H1 (cell line): ENCODE results near the gene NDFIP2. TPM values are rescaled to one million over a fixed set of nuclear protein-coding genes. Genes with fewer than 3 reads are reported as not detected.

Experiments
- CTCF ChIA-PET: fragments of 300-600 bp; sonication (Branson Sonifier 250); formaldehyde crosslinking; loops from one replicate; lab custom pipeline; 2021; ENCODE audit not compliant: partially characterized antibody; lab: Charles Lee
- POLR2A ChIA-PET: fragments of 300-600 bp; sonication (Branson Sonifier 250); formaldehyde crosslinking; loops from one replicate; lab custom pipeline; 2021; ENCODE audit warnings: inconsistent platforms; ENCODE audit not compliant: partially characterized antibody; lab: Charles Lee
- DNase-seq, 2 experiments: peaks; one replicate each; pipeline versions ENCODE4 v3.0.0 to v3.0.0-alpha.2; 2010 to 2022; ENCODE audit warnings: low spot score in 2 of 2, low read depth in 1 of 2, mixed read lengths in 1 of 2
- FAIRE-seq: peaks from 2 replicates; lab custom pipeline; 2011; peaks lifted over from hg19 to GRCh38; lab: Jason Lieb, UNC
- H2AFZ ChIP-seq: 2 replicates; pipeline ENCODE4 v1.8.1; 2012; ENCODE audit warnings: low read length, inconsistent platforms
- H2AK5ac ChIP-seq: 2 replicates; pipeline ENCODE4 v1.6.1; 2013; ENCODE audit warnings: low read depth, low read length
- H2BK120ac ChIP-seq: replicated peaks from 2 replicates; pipeline ENCODE3; 2013; ENCODE audit warnings: low read depth, low read length, inconsistent platforms
- H2BK12ac ChIP-seq: 2 replicates; pipeline ENCODE4 v1.6.1; 2013; ENCODE audit warnings: low read depth, low read length
- H2BK15ac ChIP-seq: 2 replicates; pipeline ENCODE4 v1.6.1; 2013; ENCODE audit warnings: low read length
- H2BK20ac ChIP-seq: 2 replicates; pipeline ENCODE4 v1.6.1; 2013; ENCODE audit warnings: low read length
- H2BK5ac ChIP-seq: 2 replicates; pipeline ENCODE4 v1.6.1; 2013; ENCODE audit warnings: low read depth, low read length
- H3K14ac ChIP-seq: 2 replicates; pipeline ENCODE4 v1.6.1; 2013; ENCODE audit warnings: inconsistent platforms; ENCODE audit not compliant: insufficient read length
- H3K18ac ChIP-seq: 2 replicates; pipeline ENCODE4 v1.6.1; 2013; ENCODE audit warnings: low read length; ENCODE audit errors: extremely low read depth
- H3K23ac ChIP-seq: 2 replicates; pipeline ENCODE4 v1.6.1; 2013; ENCODE audit warnings: inconsistent platforms; ENCODE audit not compliant: insufficient read length
- H3K23me2 ChIP-seq: 2 replicates; pipeline ENCODE4 v1.6.1; 2013; ENCODE audit warnings: low read depth, low read length
- H3K27ac ChIP-seq: 2 replicates; pipeline ENCODE4 v1.6.1; 2011; ENCODE audit warnings: low read depth, low read length, inconsistent platforms
- H3K27me3 ChIP-seq, 4 experiments: replicated peaks in 1 of 4; 1 replicate in 1 of 4; 2 replicates in 3 of 4; pipeline versions ENCODE4 v1.6.1 to v1.8.1; 2011 to 2013; ENCODE audit warnings: low read length in 3 of 4, mild to moderate bottlenecking in 3 of 4, inconsistent platforms in 2 of 4, mixed read lengths in 2 of 4, moderate library complexity in 1 of 4; ENCODE audit not compliant: control insufficient read depth in 3 of 4, insufficient read depth in 3 of 4; ENCODE audit errors: extremely low read depth in 1 of 4
- H3K36me3 ChIP-seq, 4 experiments: 2 replicates each; pipeline versions ENCODE4 v1.6.1 to v1.8.1; 2011 to 2013; ENCODE audit warnings: mild to moderate bottlenecking in 4 of 4, low read length in 3 of 4, moderate library complexity in 2 of 4, control low read depth in 1 of 4, inconsistent platforms in 1 of 4; ENCODE audit not compliant: insufficient read depth in 4 of 4, control insufficient read depth in 2 of 4
- H3K4ac ChIP-seq: replicated peaks from 2 replicates; pipeline ENCODE3; 2013; ENCODE audit warnings: low read length, low read depth, mixed read lengths, inconsistent platforms; ENCODE audit not compliant: insufficient read length
- H3K4me1 ChIP-seq, 4 experiments: replicated peaks in 1 of 4; 1 replicate in 1 of 4; 2 replicates in 3 of 4; pipeline versions ENCODE4 v1.6.1 to v1.8.1; 2011 to 2013; ENCODE audit warnings: low read length in 3 of 4, inconsistent platforms in 2 of 4, mixed read lengths in 1 of 4; ENCODE audit not compliant: insufficient read depth in 4 of 4, control insufficient read depth in 3 of 4
- H3K4me2 ChIP-seq, 2 experiments: 2 replicates each; pipeline versions ENCODE4 v1.6.1 to v1.8.1; 2011 to 2013; ENCODE audit warnings: low read depth in 2 of 2, low read length in 2 of 2, control low read depth in 1 of 2, inconsistent platforms in 1 of 2, mild to moderate bottlenecking in 1 of 2; ENCODE audit not compliant: insufficient read depth in 1 of 2
- H3K4me3 ChIP-seq, 4 experiments: fragments of 200-600, 300-600 bp in 1 of 4; sonication (generic), shearing (Covaris generic), sonication (Bioruptor Twin) in 1 of 4; 2 replicates each; pipeline versions ENCODE4 v1.5.1 to v1.8.1; 2011 to 2016; ENCODE audit warnings: low read length in 4 of 4, low read depth in 3 of 4, control low read depth in 2 of 4, inconsistent platforms in 2 of 4, mild to moderate bottlenecking in 2 of 4, mixed read lengths in 1 of 4, moderate library complexity in 1 of 4; ENCODE audit not compliant: insufficient read depth in 2 of 4; ENCODE audit errors: extremely low read depth in 1 of 4
- H3K56ac ChIP-seq: replicated peaks from 2 replicates; pipeline ENCODE3; 2013; ENCODE audit warnings: low read depth, mild to moderate bottlenecking, mixed read lengths, low read length, inconsistent platforms; ENCODE audit not compliant: insufficient read length
- H3K79me1 ChIP-seq: 2 replicates; pipeline ENCODE4 v1.6.1; 2013; ENCODE audit warnings: low read depth, low read length, control low read depth
- H3K79me2 ChIP-seq, 2 experiments: 2 replicates each; pipeline versions ENCODE4 v1.6.1 to v1.8.1; 2012 to 2013; ENCODE audit warnings: low read length in 2 of 2, mild to moderate bottlenecking in 2 of 2, inconsistent platforms in 1 of 2; ENCODE audit not compliant: insufficient read depth in 2 of 2, control insufficient read depth in 1 of 2
- H3K9ac ChIP-seq, 4 experiments: replicated peaks in 1 of 4; 1 replicate in 1 of 4; 2 replicates in 3 of 4; pipeline versions ENCODE4 v1.6.1 to v1.8.1; 2011 to 2013; ENCODE audit warnings: low read depth in 3 of 4, low read length in 3 of 4, control low read depth in 2 of 4, mild to moderate bottlenecking in 2 of 4, moderate library complexity in 2 of 4, inconsistent platforms in 1 of 4; ENCODE audit errors: extremely low read depth in 1 of 4
- H3K9me3 ChIP-seq, 2 experiments: 2 replicates each; pipeline versions ENCODE4 v1.6.1 to v1.8.1; 2012 to 2013; ENCODE audit warnings: mild to moderate bottlenecking in 2 of 2, moderate library complexity in 2 of 2, control low read depth in 1 of 2, inconsistent platforms in 1 of 2, low read depth in 1 of 2, low read length in 1 of 2, mixed read lengths in 1 of 2; ENCODE audit not compliant: insufficient read depth in 2 of 2
- H4K20me1 ChIP-seq, 2 experiments: replicated peaks in 1 of 2; 2 replicates each; pipeline versions ENCODE3 to v1.8.1; 2011 to 2013; ENCODE audit warnings: inconsistent platforms in 2 of 2, low read length in 2 of 2, mild to moderate bottlenecking in 1 of 2; ENCODE audit not compliant: insufficient read depth in 2 of 2, control insufficient read depth in 1 of 2
- H4K5ac ChIP-seq: 2 replicates; pipeline ENCODE4 v1.6.1; 2013; ENCODE audit warnings: low read length, low read depth, mixed read lengths, inconsistent platforms; ENCODE audit not compliant: insufficient read length
- H4K8ac ChIP-seq: 2 replicates; pipeline ENCODE4 v1.8.0; 2013; ENCODE audit warnings: mild to moderate bottlenecking, moderate library complexity, low read length, inconsistent platforms; ENCODE audit not compliant: insufficient read depth; ENCODE audit errors: extremely low read depth
- H4K91ac ChIP-seq: replicated peaks from 2 replicates; pipeline ENCODE3; 2013; ENCODE audit warnings: low read length, mixed read lengths, inconsistent platforms; ENCODE audit not compliant: insufficient read length
- KDM4A ChIP-seq: IDR thresholded peaks from one replicate; pipeline ENCODE4 v1.7.1; 2012; ENCODE audit warnings: low read depth, mild to moderate bottlenecking, moderate library complexity, low read length, inconsistent platforms; ENCODE audit not compliant: severe bottlenecking
- KDM5A ChIP-seq: fragments of 200-600 bp; IDR thresholded peaks from 2 replicates; pipeline ENCODE4 v1.7.1; 2012; ENCODE audit warnings: mild to moderate bottlenecking, low read length, inconsistent platforms, mixed read lengths
- POU5F1 ChIP-seq: IDR thresholded peaks from 2 replicates; pipeline ENCODE4 v1.6.1; 2011; ENCODE audit warnings: low read depth, mild to moderate bottlenecking, low read length, moderate library complexity
- RXRA ChIP-seq: IDR thresholded peaks from 2 replicates; pipeline ENCODE4 v1.6.1; 2011; ENCODE audit warnings: low read depth, mild to moderate bottlenecking, low read length, moderate library complexity; ENCODE audit not compliant: insufficient read depth
- TAF7 ChIP-seq: optimal IDR thresholded peaks from 2 replicates; pipeline ENCODE3; 2011; ENCODE audit warnings: low read depth, mild to moderate bottlenecking, inconsistent platforms, low read length, moderate library complexity, borderline replicate concordance
- TCF12 ChIP-seq: IDR thresholded peaks from 2 replicates; pipeline ENCODE4 v1.6.1; 2011; ENCODE audit warnings: low read depth, mild to moderate bottlenecking, low read length
- WGBS, 2 experiments: shearing (Covaris generic) in 1 of 2; methylation state at CpG; one replicate each; pipeline versions ENCODE4 v1.1.6 to v1.1.7; 2013 to 2015; ENCODE audit warnings: low lambda C conversion rate in 2 of 2, mixed read lengths in 2 of 2, inconsistent platforms in 1 of 2, low coverage in 1 of 2, missing lambda C conversion rate in 1 of 2; ENCODE audit not compliant: insufficient replicate concordance in 2 of 2, insufficient coverage in 1 of 2, insufficient read length in 1 of 2; ENCODE audit errors: extremely low coverage in 1 of 2, missing lambda C conversion rate in 1 of 2; 5-methylcytosine and 5-hydroxymethylcytosine counted together
- polyA plus RNA-seq, 7 experiments: library from polyadenylated mRNA; depleted of rRNA in 3 of 7; stranded (reverse) in 5 of 7; unstranded in 2 of 7; fragments of >200 nt in 5 of 7; fragments of 200-250 nt in 2 of 7; gene quantifications; 1 replicate in 5 of 7; 2 replicates in 1 of 7; 4 replicates in 1 of 7; pipeline versions ENCODE4 v1.2.1 to v1.2.3, GENCODE V29; 2011 to 2013; ENCODE audit warnings: missing spikeins in 2 of 7, mixed read lengths in 2 of 7
- total RNA-seq: library from RNA; stranded (reverse); fragmentation: NEBNext Ultra II Directional; extraction: Animal tissue kit (Norgen Biotek cat#: 25700); gene quantifications from 2 replicates; pipeline ENCODE4 v1.2.1, GENCODE V29; 2021
- TF ChIP-seq, protein P1 (sequence below), 3 experiments: IDR thresholded peaks; 1 replicate in 2 of 3; 2 replicates in 1 of 3; pipeline versions ENCODE4 v1.5.1 to v1.6.1; 2011; ENCODE audit warnings: low read length in 3 of 3, mild to moderate bottlenecking in 3 of 3, inconsistent platforms in 2 of 3, low read depth in 1 of 3, moderate library complexity in 1 of 3; ENCODE audit not compliant: insufficient read depth in 1 of 3; ENCODE audit errors: control extremely low read depth in 1 of 3
- TF ChIP-seq, protein P2 (sequence below): IDR thresholded peaks from 2 replicates; pipeline ENCODE4 v1.6.1; 2011; ENCODE audit warnings: low read length, improper control_type of control experiment
- TF ChIP-seq, protein P3 (sequence below): IDR thresholded peaks from 2 replicates; pipeline ENCODE4 v1.6.1; 2012; ENCODE audit warnings: low read length, inconsistent platforms

Gene NDFIP2
- total and polyA plus RNA-seq, 2 of the 8 experiments (the other 6 are each of a cell fraction or from before 2014, with no cell fraction given), result 11.1 to 32.9 TPM

DNA sequence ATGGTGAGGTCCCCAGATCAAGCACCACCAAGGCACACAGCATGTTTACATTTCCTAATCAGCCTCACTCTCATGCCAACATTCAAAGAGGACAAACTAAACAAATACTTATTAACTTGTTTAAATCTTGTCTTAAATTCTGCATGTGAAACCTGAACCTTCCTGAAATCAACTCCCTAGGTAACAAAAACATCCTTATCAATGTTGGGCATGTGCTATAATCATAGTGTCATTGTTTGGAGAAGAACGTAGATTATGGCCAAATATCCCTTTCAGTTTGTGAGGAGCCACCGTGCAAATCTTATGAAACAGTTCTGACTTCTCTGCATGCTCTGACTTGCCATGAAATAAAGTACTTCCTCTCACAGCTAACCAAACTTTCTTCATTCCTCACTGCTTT is 123.8 kb downstream of the NDFIP2 start:
- Histone ChIP-seq H2BK12ac (no peak overlapping the region), H3K4me3 (no peak overlapping the region), H3K23me2 (no peaks in the 10 kb centered on the region), H2BK20ac (no peak overlapping the region), H3K79me1 (no peaks in the 10 kb centered on the region), H2BK120ac (no peak overlapping the region), H3K4ac (no peak overlapping the region), H3K18ac (no peak overlapping the region), H4K20me1 (no peaks in the 10 kb centered on the region), H2AFZ (no peak overlapping the region), H3K9me3 (no peaks in the 10 kb centered on the region; a peak in 1 of 4 replicates), H3K27ac (no peak overlapping the region), H4K8ac (no peak overlapping the region), H3K27me3 (no peaks in the 10 kb centered on the region), H3K14ac (no peak overlapping the region), H2BK15ac (no peak overlapping the region), H3K79me2 (no peaks in the 10 kb centered on the region), H3K4me1 (no peaks in the 10 kb centered on the region), H3K23ac (no peak overlapping the region), H2AK5ac (no peak overlapping the region), H3K4me2 (no peak overlapping the region), H3K56ac (no peak overlapping the region), H2BK5ac (no peak overlapping the region), H4K91ac (no peak overlapping the region), H3K9ac (no peak overlapping the region), H4K5ac (no peak overlapping the region), H3K36me3 (no peaks in the 10 kb centered on the region)
- WGBS, 2 experiments, result 83% methylated on average over 2 of the region's 2 CpGs; no CpG with 5 or more reads in 1 of the 2 experiments
- FAIRE-seq (no peak), DNase-seq (no peak)
- ChIA-PET POLR2A (no interaction called here), CTCF (no interaction called here)
- TF ChIP-seq TCF12 (no peak), POU5F1 (no peak), KDM5A (no peak), RXRA (no peak), TAF7 (no peak), KDM4A (no peak)
- TF ChIP-seq, protein P1, sequence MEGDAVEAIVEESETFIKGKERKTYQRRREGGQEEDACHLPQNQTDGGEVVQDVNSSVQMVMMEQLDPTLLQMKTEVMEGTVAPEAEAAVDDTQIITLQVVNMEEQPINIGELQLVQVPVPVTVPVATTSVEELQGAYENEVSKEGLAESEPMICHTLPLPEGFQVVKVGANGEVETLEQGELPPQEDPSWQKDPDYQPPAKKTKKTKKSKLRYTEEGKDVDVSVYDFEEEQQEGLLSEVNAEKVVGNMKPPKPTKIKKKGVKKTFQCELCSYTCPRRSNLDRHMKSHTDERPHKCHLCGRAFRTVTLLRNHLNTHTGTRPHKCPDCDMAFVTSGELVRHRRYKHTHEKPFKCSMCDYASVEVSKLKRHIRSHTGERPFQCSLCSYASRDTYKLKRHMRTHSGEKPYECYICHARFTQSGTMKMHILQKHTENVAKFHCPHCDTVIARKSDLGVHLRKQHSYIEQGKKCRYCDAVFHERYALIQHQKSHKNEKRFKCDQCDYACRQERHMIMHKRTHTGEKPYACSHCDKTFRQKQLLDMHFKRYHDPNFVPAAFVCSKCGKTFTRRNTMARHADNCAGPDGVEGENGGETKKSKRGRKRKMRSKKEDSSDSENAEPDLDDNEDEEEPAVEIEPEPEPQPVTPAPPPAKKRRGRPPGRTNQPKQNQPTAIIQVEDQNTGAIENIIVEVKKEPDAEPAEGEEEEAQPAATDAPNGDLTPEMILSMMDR (IDR thresholded peaks at IDR 0.05; ENCODE audit: control extremely low read depth in 1 of 3, insufficient read depth in 1 of 3, low read depth in 1 of 3, low read length in 3 of 3), result no peak
- TF ChIP-seq, protein P2, sequence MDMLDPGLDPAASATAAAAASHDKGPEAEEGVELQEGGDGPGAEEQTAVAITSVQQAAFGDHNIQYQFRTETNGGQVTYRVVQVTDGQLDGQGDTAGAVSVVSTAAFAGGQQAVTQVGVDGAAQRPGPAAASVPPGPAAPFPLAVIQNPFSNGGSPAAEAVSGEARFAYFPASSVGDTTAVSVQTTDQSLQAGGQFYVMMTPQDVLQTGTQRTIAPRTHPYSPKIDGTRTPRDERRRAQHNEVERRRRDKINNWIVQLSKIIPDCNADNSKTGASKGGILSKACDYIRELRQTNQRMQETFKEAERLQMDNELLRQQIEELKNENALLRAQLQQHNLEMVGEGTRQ, result no peak
- TF ChIP-seq, protein P3, sequence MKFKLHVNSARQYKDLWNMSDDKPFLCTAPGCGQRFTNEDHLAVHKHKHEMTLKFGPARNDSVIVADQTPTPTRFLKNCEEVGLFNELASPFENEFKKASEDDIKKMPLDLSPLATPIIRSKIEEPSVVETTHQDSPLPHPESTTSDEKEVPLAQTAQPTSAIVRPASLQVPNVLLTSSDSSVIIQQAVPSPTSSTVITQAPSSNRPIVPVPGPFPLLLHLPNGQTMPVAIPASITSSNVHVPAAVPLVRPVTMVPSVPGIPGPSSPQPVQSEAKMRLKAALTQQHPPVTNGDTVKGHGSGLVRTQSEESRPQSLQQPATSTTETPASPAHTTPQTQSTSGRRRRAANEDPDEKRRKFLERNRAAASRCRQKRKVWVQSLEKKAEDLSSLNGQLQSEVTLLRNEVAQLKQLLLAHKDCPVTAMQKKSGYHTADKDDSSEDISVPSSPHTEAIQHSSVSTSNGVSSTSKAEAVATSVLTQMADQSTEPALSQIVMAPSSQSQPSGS, result no peak
